GM19438 (cell line): ENCODE results near the gene PSAPL1.

Experiments used
- ATAC-seq: cut with Tn5 transposase; IDR thresholded peaks from one replicate; pipeline ENCODE4 v1.9.1; 2021; ENCODE audit warnings: low read depth; ENCODE audit not compliant: unreplicated experiment

The PSAPL1 gene

GRCh38 chr4:7421356-7422150 lies 13.2 kb downstream of the PSAPL1 start:
- ATAC-seq: no peak

- ATAC-seq: no peak
Observed at GRCh38 chr4:7420661-7421040, 14.1 kb downstream of the PSAPL1 start.

GRCh38 chr4:7419961-7420660 lies 14.6 kb downstream of the PSAPL1 start:
- ATAC-seq: no peak

GRCh38 chr4:7418131-7418943 lies 16.4 kb downstream of the PSAPL1 start:
- no peak for ATAC-seq

- no peak for ATAC-seq
Observed at GRCh38 chr4:7417639-7418038, 17.1 kb downstream of the PSAPL1 start.

- ATAC-seq: no peak
Observed at GRCh38 chr4:7416745-7417432, 17.8 kb downstream of the PSAPL1 start.

GRCh38 chr4:7415927-7416686 lies 18.6 kb downstream of the PSAPL1 start:
- ATAC-seq: no peak

- no peak for ATAC-seq
Observed at GRCh38 chr4:7414736-7415510, 19.8 kb downstream of the PSAPL1 start.

GRCh38 chr4:7414046-7414445 lies 20.7 kb downstream of the PSAPL1 start:
- no peak for ATAC-seq

- ATAC-seq: no peak
Observed at GRCh38 chr4:7412554-7412912, 22.2 kb downstream of the PSAPL1 start.

- ATAC-seq: no peak
Observed at GRCh38 chr4:7411896-7412553, 22.7 kb downstream of the PSAPL1 start.

GRCh38 chr4:7411491-7411890 lies 23.2 kb downstream of the PSAPL1 start:
- no peak for ATAC-seq

- no peak for ATAC-seq
Observed at GRCh38 chr4:7410446-7410845, 24.3 kb downstream of the PSAPL1 start.

- no peak for ATAC-seq
Observed at GRCh38 chr4:7408166-7408565, 26.6 kb downstream of the PSAPL1 start.

GRCh38 chr4:7403001-7403400 lies 31.7 kb downstream of the PSAPL1 start:
- ATAC-seq: no peak

- no peak for ATAC-seq
Observed at GRCh38 chr4:7402526-7402925, 32.2 kb downstream of the PSAPL1 start.

GRCh38 chr4:7400671-7401298 lies 33.9 kb downstream of the PSAPL1 start:
- no peak for ATAC-seq
